Peyer's patch (tissue), 4 donors: Measurements from ENCODE around the gene ALKBH3.

ENCODE experiments used
- CTCF ChIP-seq, 6 experiments: fragments of 450-650 bp in 4 of 6; fragments of 200-600 bp in 2 of 6; sonication (generic) in 1 of 6; IDR thresholded peaks; one replicate each; pipeline ENCODE4 v1.5.1; 2017 to 2019; ENCODE audit warnings: antibody characterized with exemption in 6 of 6, mild to moderate bottlenecking in 3 of 6, moderate library complexity in 1 of 6
- POLR2A ChIP-seq, 2 donors: fragments of 450-650 bp; IDR thresholded peaks; one replicate each; pipeline ENCODE4 v1.5.1; 2017; ENCODE audit warnings: antibody characterized with exemption in 2 of 2, mild to moderate bottlenecking in 2 of 2, moderate library complexity in 2 of 2

GRCh38 chr11:43874078-43874477, 6.6 kb upstream of the ALKBH3 start:
- TF ChIP-seq POLR2A (IDR thresholded peaks at IDR 0.05) (no peak), CTCF (IDR thresholded peaks at IDR 0.05) (no peak)
